HEK293T (cell line): ENCODE data around the gene FOXD3.

Source experiments
- CTCF ChIA-PET: fragments of 350-600 bp; formaldehyde crosslinking; extraction: SDS; loops from one replicate; lab custom pipeline; 2021; ENCODE audit warnings: antibody characterized with exemption, inconsistent platforms; lab: Yijun Ruan, JAX
- POLR2A ChIA-PET: fragments of 350-600 bp; formaldehyde crosslinking; extraction: SDS; loops from one replicate; lab custom pipeline; 2020; ENCODE audit warnings: antibody characterized with exemption, inconsistent platforms; lab: Yijun Ruan, JAX
- DNase-seq: peaks from one replicate; pipeline ENCODE4 v3.0.0; 2012; ENCODE audit warnings: mixed read lengths; ENCODE audit errors: extremely low spot score
- ARNT ChIP-seq: fragments of 450-650 bp; IDR thresholded peaks from 2 replicates; pipeline ENCODE4 v1.6.1; 2017; ENCODE audit warnings: mild to moderate bottlenecking
- BHLHE40 ChIP-seq: fragments of 450-650 bp; IDR thresholded peaks from 2 replicates; pipeline ENCODE4 v1.6.1; 2016; ENCODE audit warnings: mild to moderate bottlenecking, moderate library complexity, borderline replicate concordance
- CTBP1 ChIP-seq: fragments of 450-650 bp; IDR thresholded peaks from 2 replicates; pipeline ENCODE4 v1.6.1; 2016; ENCODE audit warnings: borderline replicate concordance
- ELF4 ChIP-seq: fragments of 450-650 bp; IDR thresholded peaks from 2 replicates; pipeline ENCODE4 v1.6.1; 2017; ENCODE audit warnings: antibody characterized with exemption
- FOXA1 ChIP-seq: fragments of 450-650 bp; IDR thresholded peaks from 2 replicates; pipeline ENCODE4 v1.6.1; 2016; ENCODE audit warnings: mild to moderate bottlenecking
- FOXK2 ChIP-seq: fragments of 450-650 bp; IDR thresholded peaks from 2 replicates; pipeline ENCODE4 v1.6.1; 2016; ENCODE audit warnings: mild to moderate bottlenecking
- FOXM1 ChIP-seq: fragments of 450-650 bp; IDR thresholded peaks from 2 replicates; pipeline ENCODE4 v1.6.1; 2017; ENCODE audit warnings: mild to moderate bottlenecking, borderline replicate concordance
- HDGF ChIP-seq: fragments of 450-650 bp; IDR thresholded peaks from 2 replicates; pipeline ENCODE4 v1.6.1; 2017; ENCODE audit warnings: antibody characterized with exemption, borderline replicate concordance
- L3MBTL2 ChIP-seq: fragments of 450-650 bp; conservative IDR thresholded peaks from 2 replicates; pipeline ENCODE4 v1.6.1; 2016; ENCODE audit warnings: mild to moderate bottlenecking
- LEF1 ChIP-seq: fragments of 450-650 bp; IDR thresholded peaks from 2 replicates; pipeline ENCODE4 v1.6.1; 2017; ENCODE audit warnings: mild to moderate bottlenecking, borderline replicate concordance
- NFRKB ChIP-seq: fragments of 450-650 bp; IDR thresholded peaks from 2 replicates; pipeline ENCODE4 v1.6.1; 2016; ENCODE audit warnings: mild to moderate bottlenecking, moderate library complexity
- PKNOX1 ChIP-seq: fragments of 450-650 bp; IDR thresholded peaks from 2 replicates; pipeline ENCODE4 v1.6.1; 2016
- SP1 ChIP-seq: fragments of 450-650 bp; IDR thresholded peaks from 2 replicates; pipeline ENCODE4 v1.6.1; 2017
- SUZ12 ChIP-seq: fragments of 450-650 bp; IDR thresholded peaks from 2 replicates; pipeline ENCODE4 v1.6.1; 2016; ENCODE audit warnings: mild to moderate bottlenecking
- TARDBP ChIP-seq: fragments of 450-650 bp; IDR thresholded peaks from 2 replicates; pipeline ENCODE4 v1.6.1; 2016
- ZNF384 ChIP-seq: fragments of 450-650 bp; IDR thresholded peaks from 2 replicates; pipeline ENCODE4 v1.6.1; 2016

Gene FOXD3

DNA sequence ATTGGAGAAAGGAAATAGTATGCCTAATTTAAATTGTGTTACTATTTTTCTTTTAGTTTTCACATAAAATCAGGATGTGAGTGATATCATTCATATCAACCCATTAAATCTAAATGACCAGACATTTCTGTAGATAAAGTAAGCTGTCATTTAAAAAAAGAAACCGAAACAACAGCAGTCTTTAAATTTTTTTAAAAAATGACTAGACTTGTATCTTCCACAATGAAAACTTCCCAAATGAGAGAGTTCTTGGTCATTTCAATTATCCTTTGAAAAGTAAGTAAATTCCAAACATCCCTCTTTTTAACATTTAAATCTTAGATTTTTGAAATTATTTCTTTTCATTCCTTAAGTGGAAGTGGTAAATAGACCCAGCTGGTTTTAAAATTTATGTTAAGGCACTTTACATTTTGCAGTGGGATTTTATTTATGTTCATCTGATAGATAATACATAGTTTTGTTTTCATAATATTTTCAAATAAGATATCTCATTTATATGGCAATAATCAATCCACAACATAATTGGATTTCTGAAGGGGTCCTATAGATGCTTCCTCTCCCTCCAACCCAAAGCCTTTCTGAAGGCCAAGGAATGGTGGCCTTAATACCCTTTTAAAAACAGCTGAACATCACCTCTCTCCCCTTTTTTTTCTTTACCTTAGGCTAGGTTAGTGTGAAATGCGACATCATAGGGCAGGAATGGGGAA, 3.1 kb downstream of the FOXD3 start:
- no peak for DNase-seq
- ChIA-PET POLR2A (no interaction called here), CTCF (interaction anchor here (0.6 kb wide), 1 partner anchor 9 kb away, joined by 3 read pairs; no protein-coding TSS in a partner anchor)
- TF ChIP-seq NFRKB = no peak
- no peak for TF ChIP-seq PKNOX1
- no peak for TF ChIP-seq HDGF
- TF ChIP-seq SP1 = no peak
- no peak for TF ChIP-seq LEF1
- no peak for TF ChIP-seq ARNT
- no peak for TF ChIP-seq CTBP1
- TF ChIP-seq L3MBTL2 = no peak
- no peak for TF ChIP-seq FOXK2
- no peak for TF ChIP-seq ELF4
- no peak for TF ChIP-seq FOXA1
- TF ChIP-seq ZNF384 = no peak
- TF ChIP-seq BHLHE40 = no peak
- TF ChIP-seq SUZ12 = no peak
- no peak for TF ChIP-seq FOXM1
- no peak for TF ChIP-seq TARDBP

GRCh38 chr1:63326106-63326472, 3.7 kb downstream of the FOXD3 start:
- ChIA-PET POLR2A (no interaction called here), CTCF (interaction anchor here (0.6 to 1.3 kb wide), 3 partner anchors 9 to 15 kb away, joined by 3 read pairs; no protein-coding TSS in a partner anchor)
- DNase-seq = peak; percentile 35
- no peak for TF ChIP-seq ARNT
- TF ChIP-seq ZNF384 = no peak
- TF ChIP-seq PKNOX1 = no peak
- no peak for TF ChIP-seq FOXK2
- TF ChIP-seq NFRKB = no peak
- no peak for TF ChIP-seq CTBP1
- TF ChIP-seq FOXA1 = no peak
- TF ChIP-seq SUZ12 = no peak
- TF ChIP-seq ELF4 = no peak
- TF ChIP-seq SP1 = no peak

GRCh38 chr1:63326473-63327380, 4.4 kb downstream of the FOXD3 start:
- CTCF ChIA-PET = interaction anchor here (0.5 to 1.8 kb wide), 8 partner anchors 9 to 1890 kb away, joined by 3 to 7 read pairs (median 3); no protein-coding TSS in a partner anchor
- no peak for TF ChIP-seq ELF4
- no peak for TF ChIP-seq FOXM1
- no peak for TF ChIP-seq TARDBP
- TF ChIP-seq NFRKB = no peak
- POLR2A ChIA-PET = interaction anchor here (0.8 to 1.0 kb wide), 2 partner anchors 8 to 41 kb away, joined by 3 to 4 read pairs; no protein-coding TSS in a partner anchor
- peak; percentile 55 for DNase-seq

GRCh38 chr1:63327417-63328054, 5.2 kb downstream of the FOXD3 start:
- ChIA-PET POLR2A (interaction anchor here (1.0 kb wide), 1 partner anchor 8 kb away, joined by 4 read pairs; no protein-coding TSS in a partner anchor), CTCF (interaction anchor here (0.6 to 1.8 kb wide), 6 partner anchors 8 to 1889 kb away, joined by 3 to 7 read pairs (median 4); no protein-coding TSS in a partner anchor)
- DNase-seq = peak; percentile 95
- peak; percentile 92 for TF ChIP-seq L3MBTL2
- no peak for TF ChIP-seq LEF1

DNA sequence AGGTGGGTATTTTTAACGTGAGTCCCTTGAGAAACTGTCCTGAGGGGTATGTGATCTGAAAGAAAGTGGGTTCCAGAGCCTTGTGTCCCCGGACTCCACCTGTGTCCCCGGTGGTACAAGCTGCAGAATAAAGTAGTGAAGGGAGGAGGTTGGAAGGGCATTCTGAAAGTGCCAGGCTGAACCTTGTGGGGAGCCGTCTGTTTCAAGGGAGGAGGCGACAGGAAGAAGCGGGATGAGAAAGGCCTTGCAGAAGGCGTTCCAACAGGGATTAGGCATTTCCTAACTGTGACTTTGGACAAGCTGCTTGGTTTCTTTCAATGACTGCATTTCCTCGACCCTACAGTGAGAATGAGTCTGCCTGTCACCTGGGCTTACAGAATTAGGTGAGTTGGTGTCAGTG, 5.8 kb downstream of the FOXD3 start:
- DNase-seq = no peak
- no peak for TF ChIP-seq SUZ12
- TF ChIP-seq SP1 = no peak
- no peak for TF ChIP-seq NFRKB
- no peak for TF ChIP-seq LEF1
- TF ChIP-seq FOXM1 = no peak
- ChIA-PET POLR2A (no interaction called here), CTCF (interaction anchor here (0.5 to 1.8 kb wide), 3 partner anchors 8 to 135 kb away, joined by 3 to 7 read pairs (median 4); no protein-coding TSS in a partner anchor)

DNA sequence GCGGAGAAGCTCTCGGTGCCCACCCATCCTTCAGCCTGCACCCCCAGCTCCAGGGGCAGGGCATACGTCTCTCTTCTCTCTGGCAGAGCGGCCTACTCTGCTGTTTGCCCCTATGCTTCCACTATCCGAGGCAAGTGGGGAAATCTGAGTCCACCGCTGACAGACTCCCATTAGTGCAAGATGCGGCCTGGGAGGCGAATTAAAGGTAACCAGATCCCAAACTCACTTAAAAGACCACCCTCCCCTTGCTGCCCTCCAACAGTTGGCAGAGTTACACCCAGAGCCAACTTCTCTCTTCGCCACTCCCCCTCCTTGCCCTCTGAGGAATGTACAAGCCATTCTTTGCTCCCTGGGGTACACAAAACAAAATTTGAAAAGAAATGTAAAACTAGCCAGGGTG, 6.4 kb downstream of the FOXD3 start:
- CTCF ChIA-PET = no interaction called here
- TF ChIP-seq LEF1 = no peak
- no peak for TF ChIP-seq L3MBTL2
- TF ChIP-seq FOXM1 = no peak
- no peak for TF ChIP-seq FOXK2
- TF ChIP-seq CTBP1 = no peak
- no peak for TF ChIP-seq SUZ12
- TF ChIP-seq HDGF = no peak
- no peak for TF ChIP-seq NFRKB
- no peak for TF ChIP-seq TARDBP
- TF ChIP-seq BHLHE40 = no peak
- no peak for TF ChIP-seq ZNF384
- no peak for TF ChIP-seq SP1
- DNase-seq = no peak
- POLR2A ChIA-PET = interaction anchor here (0.6 kb wide), 1 partner anchor 44 kb away, joined by 3 read pairs; no protein-coding TSS in a partner anchor
